ENCODE data around the gene OR6S1. TPM values are rescaled to one million over a fixed set of nuclear protein-coding genes. Genes with fewer than 3 reads are reported as not detected.

The OR6S1 gene
- total and polyA plus RNA-seq, 10 of the 15 experiments (the other 5 are each of a cell fraction or from before 2014, with no cell fraction given): 0.22 to 0.67 (median 0.43) TPM; not detected in 4

DNA sequence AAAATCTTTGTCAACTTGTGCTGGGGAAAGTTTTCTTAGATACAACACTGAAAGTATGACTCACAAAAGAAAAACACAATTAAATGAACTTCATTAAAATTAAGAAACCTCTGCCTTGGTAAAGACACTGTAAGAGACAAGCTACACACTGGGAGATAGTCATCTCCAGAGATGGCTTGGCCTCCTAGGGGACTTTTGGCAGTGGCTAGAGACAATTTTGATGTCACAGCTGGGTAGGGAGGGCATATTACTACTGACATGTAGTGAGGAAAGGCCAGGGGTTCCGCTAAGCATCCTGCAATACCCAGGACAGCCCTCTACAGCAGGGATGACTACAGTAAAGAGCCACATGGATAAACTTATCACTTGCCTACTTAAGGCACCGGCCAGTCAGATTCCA is 34.2 kb upstream of the OR6S1 start (continued):
- TF ChIP-seq EP300 (IDR thresholded peaks at IDR 0.05; ENCODE audit: borderline replicate concordance in 1 of 2, control insufficient read depth in 1 of 2, low read depth in 2 of 2, low read length in 2 of 2) (peak in 1 of 2 experiments; percentile 34; a peak in 1 of 4 replicates), CREB1 (IDR thresholded peaks at IDR 0.05; ENCODE audit: low read depth) (0 out of 2 replicates have a peak, but pooled peaks have one; percentile 22), MTA2 (IDR thresholded peaks at IDR 0.05; ENCODE audit: low read depth) (peak; percentile 72), SUZ12 (IDR thresholded peaks at IDR 0.05; ENCODE audit: unreplicated experiment) (no peak), MEF2B (IDR thresholded peaks at IDR 0.05; ENCODE audit: partially characterized antibody, poor library complexity, severe bottlenecking) (peak; percentile 25), MEF2A (IDR thresholded peaks at IDR 0.05; ENCODE audit: insufficient read depth, low read depth, low read length) (no peak), IRF4 (IDR thresholded peaks at IDR 0.05; ENCODE audit: low read depth, low read length) (0 out of 2 replicates have a peak, but pooled peaks have one; percentile 22), ATF7 (IDR thresholded peaks at IDR 0.05; ENCODE audit: low read depth) (no peak), BRCA1 (IDR thresholded peaks at IDR 0.05; ENCODE audit: low read depth, low read length) (no peak)

- 77% methylated on average over 4 of the region's 4 CpGs for WGBS (ENCODE audit: insufficient coverage, insufficient replicate concordance, low lambda C conversion rate, missing lambda C conversion rate)
- Histone ChIP-seq H3K9ac (ENCODE audit: control insufficient read depth, insufficient read depth, low read length) (no peak overlapping the region), H3K79me2 (ENCODE audit: control insufficient read depth, insufficient read depth, low read length) (no peaks in the 10 kb centered on the region), H3K4me2 (ENCODE audit: control insufficient read depth, insufficient read depth) (no peak overlapping the region), H4K20me1 (ENCODE audit: control insufficient read depth, insufficient read depth) (no peaks in the 10 kb centered on the region), H3K4me1 (ENCODE audit: control insufficient read depth, insufficient read depth, low read length) (peaks cover 31% of the 10 kb centered on the region), H3K27ac (ENCODE audit: control insufficient read depth, insufficient read depth) (no peak overlapping the region), H3K36me3 (ENCODE audit: control insufficient read depth in 2 of 2, insufficient read depth in 2 of 2, low read length in 1 of 2) (no peaks in the 10 kb centered on the region), H2AFZ (ENCODE audit: control insufficient read depth, low read depth, low read length) (no peak overlapping the region), H3K27me3 (replicated peaks in 1 of 2; ENCODE audit: control insufficient read depth in 2 of 2, insufficient read depth in 2 of 2, low read length in 1 of 2) (no peaks in the 10 kb centered on the region), H3K9me3 (replicated peaks; ENCODE audit: control insufficient read depth, insufficient read depth, low read length) (no peaks in the 10 kb centered on the region), H3K4me3 (no peak overlapping the region)
- ChIA-PET SMC1A (ENCODE audit: uncharacterized antibody, unreplicated experiment) (interaction anchor here (0.9 to 5.1 kb wide), 3 partner anchors 9 to 10 kb away, joined by 3 to 106 read pairs (median 4); partner anchors contain the start of gene RNASE4), RAD21 (ENCODE audit: unreplicated experiment) (interaction anchor here (1.2 to 7.6 kb wide), 2 partner anchors 10 to 19 kb away, joined by 4 to 75 read pairs; partner anchors contain the start of gene RNASE4), POLR2A (interaction anchor here (5.5 kb wide), 1 partner anchor 11 kb away, joined by 69 read pairs; the partner anchor contains the start of gene RNASE4), CTCF (no interaction called here)
- DNase-seq (ENCODE audit: low read depth, low spot score) (no peak), ATAC-seq (peak; percentile 67), FAIRE-seq (no peak)
- in situ Hi-C loops (cut with MboI) (no loop called here), intact Hi-C loops (cut with micrococcal nuclease; ENCODE audit: unreplicated experiment) (no loop called here)
- no TSS peak for BruUV-seq (replicated peaks)
- TF ChIP-seq ZSCAN29 (IDR thresholded peaks at IDR 0.05) (no peak), JUNB (IDR thresholded peaks at IDR 0.05) (0 out of 2 replicates have a peak, but pooled peaks have one; percentile 14), MYC (IDR thresholded peaks at IDR 0.05; ENCODE audit: insufficient read depth, insufficient read length, insufficient replicate concordance, low read length, severe bottlenecking) (no peak), FOXM1 (IDR thresholded peaks at IDR 0.05; ENCODE audit: low read depth, low read length) (no peak), NBN (IDR thresholded peaks at IDR 0.05) (0 out of 2 replicates have a peak, but pooled peaks have one; percentile 31), KLF5 (IDR thresholded peaks at IDR 0.05; ENCODE audit: partially characterized antibody) (no peak), RUNX3 (IDR thresholded peaks at IDR 0.05; ENCODE audit: low read length) (peak; percentile 37; the same call in 1 of the 2 replicates), ZNF24 (IDR thresholded peaks at IDR 0.05) (no peak), IKZF2 (IDR thresholded peaks at IDR 0.05) (peak in 1 of 2 experiments; percentile 18; a peak in 1 of 4 replicates), NR2C2 (IDR thresholded peaks at IDR 0.05; ENCODE audit: borderline replicate concordance, control insufficient read depth, insufficient read length, low read depth) (no peak), MEF2B (IDR thresholded peaks at IDR 0.05; ENCODE audit: partially characterized antibody, poor library complexity, severe bottlenecking) (no peak), SMARCA5 (IDR thresholded peaks at IDR 0.05) (no peak), HDAC6 (IDR thresholded peaks at IDR 0.05; ENCODE audit: unreplicated experiment) (no peak)
- TF ChIP-seq, protein P1, sequence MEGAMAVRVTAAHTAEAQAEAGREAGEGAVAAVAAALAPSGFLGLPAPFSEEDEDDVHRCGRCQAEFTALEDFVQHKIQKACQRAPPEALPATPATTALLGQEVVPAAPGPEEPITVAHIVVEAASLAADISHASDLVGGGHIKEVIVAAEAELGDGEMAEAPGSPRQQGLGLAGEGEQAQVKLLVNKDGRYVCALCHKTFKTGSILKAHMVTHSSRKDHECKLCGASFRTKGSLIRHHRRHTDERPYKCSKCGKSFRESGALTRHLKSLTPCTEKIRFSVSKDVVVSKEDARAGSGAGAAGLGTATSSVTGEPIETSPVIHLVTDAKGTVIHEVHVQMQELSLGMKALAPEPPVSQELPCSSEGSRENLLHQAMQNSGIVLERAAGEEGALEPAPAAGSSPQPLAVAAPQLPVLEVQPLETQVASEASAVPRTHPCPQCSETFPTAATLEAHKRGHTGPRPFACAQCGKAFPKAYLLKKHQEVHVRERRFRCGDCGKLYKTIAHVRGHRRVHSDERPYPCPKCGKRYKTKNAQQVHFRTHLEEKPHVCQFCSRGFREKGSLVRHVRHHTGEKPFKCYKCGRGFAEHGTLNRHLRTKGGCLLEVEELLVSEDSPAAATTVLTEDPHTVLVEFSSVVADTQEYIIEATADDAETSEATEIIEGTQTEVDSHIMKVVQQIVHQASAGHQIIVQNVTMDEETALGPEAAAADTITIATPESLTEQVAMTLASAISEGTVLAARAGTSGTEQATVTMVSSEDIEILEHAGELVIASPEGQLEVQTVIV (IDR thresholded peaks at IDR 0.05; ENCODE audit: borderline replicate concordance, partially characterized antibody): no peak
These were observed 30.2 kb upstream of the OR6S1 start for GRCh38 chr14:20671597-20672283.

Measured in GM12878 (cell line).